Measurements from ENCODE around the gene MTERF1. TPM values are rescaled to one million over a fixed set of nuclear protein-coding genes. Genes with fewer than 3 reads are reported as not detected.

MTERF1 gene
- polyA plus RNA-seq, 1 donor (not counting 4 experiments of a cell fraction or from before 2014, with no cell fraction given) = 18.9 TPM

GRCh38 chr7:91915401-91916050 is 35.0 kb upstream of the MTERF1 start:
- Histone ChIP-seq H3K27ac (ENCODE audit: control insufficient read depth, insufficient read depth, low read length) (no peak overlapping the region), H3K4me3 (ENCODE audit: control insufficient read depth in 2 of 3, extremely low read depth in 1 of 3, insufficient read depth in 2 of 3, low read depth in 1 of 3, low read length in 3 of 3) (no peak overlapping the region), H3K9me1 (ENCODE audit: control insufficient read depth, extremely low read depth, insufficient read depth, low read length) (no peaks in the 10 kb centered on the region), H3K9me3 (ENCODE audit: control insufficient read depth, low read depth, low read length) (no peaks in the 10 kb centered on the region), H3K27me3 (ENCODE audit: control insufficient read depth, extremely low read depth, insufficient read depth, low read length) (no peaks in the 10 kb centered on the region), H4K20me1 (ENCODE audit: control insufficient read depth, extremely low read depth, insufficient read depth, low read length) (no peaks in the 10 kb centered on the region), H3K4me2 (ENCODE audit: control insufficient read depth, extremely low read depth, insufficient read depth, low read depth, low read length) (no peak overlapping the region), H3K36me3 (ENCODE audit: control insufficient read depth in 2 of 2, extremely low read depth in 1 of 2, insufficient read depth in 2 of 2, low read length in 2 of 2) (no peaks in the 10 kb centered on the region), H2AFZ (ENCODE audit: control insufficient read depth, low read length) (no peak overlapping the region), H3K79me2 (ENCODE audit: control insufficient read depth, insufficient read depth, low read length) (no peaks in the 10 kb centered on the region), H3K9ac (ENCODE audit: control insufficient read depth, extremely low read depth, insufficient read depth, low read length) (no peak overlapping the region), H3K4me1 (ENCODE audit: control insufficient read depth, extremely low read depth, insufficient read depth, low read length) (no peaks in the 10 kb centered on the region)
- FAIRE-seq (no peak), DNase-seq (ENCODE audit: low read depth, low spot score) (no peak)
- no peak for TF ChIP-seq CTCF (optimal IDR thresholded peaks at IDR 0.05 in 1 of 3, IDR thresholded peaks at IDR 0.05 in 1 of 3, conservative IDR thresholded peaks at IDR 0.05 in 1 of 3; ENCODE audit: extremely low read depth in 1 of 3, insufficient read depth in 2 of 3, low read length in 3 of 3)
- dilution Hi-C loops (cut with MboI; ENCODE audit: extremely low pct_ligation_motif_present, low sequenced_read_pairs) = no loop called here

GRCh38 chr7:91913612-91914011 is 33.1 kb upstream of the MTERF1 start:
- Histone ChIP-seq H3K9ac (ENCODE audit: control insufficient read depth, extremely low read depth, insufficient read depth, low read length) (no peak overlapping the region), H3K9me3 (ENCODE audit: control insufficient read depth, low read depth, low read length) (no peaks in the 10 kb centered on the region), H3K36me3 (ENCODE audit: control insufficient read depth in 2 of 2, extremely low read depth in 1 of 2, insufficient read depth in 2 of 2, low read length in 2 of 2) (no peaks in the 10 kb centered on the region), H3K79me2 (ENCODE audit: control insufficient read depth, insufficient read depth, low read length) (no peaks in the 10 kb centered on the region), H3K27ac (ENCODE audit: control insufficient read depth, insufficient read depth, low read length) (no peak overlapping the region), H3K4me3 (ENCODE audit: control insufficient read depth in 2 of 3, extremely low read depth in 1 of 3, insufficient read depth in 2 of 3, low read depth in 1 of 3, low read length in 3 of 3) (no peak overlapping the region), H3K27me3 (ENCODE audit: control insufficient read depth, extremely low read depth, insufficient read depth, low read length) (no peaks in the 10 kb centered on the region), H3K4me2 (ENCODE audit: control insufficient read depth, extremely low read depth, insufficient read depth, low read depth, low read length) (no peak overlapping the region), H2AFZ (ENCODE audit: control insufficient read depth, low read length) (no peak overlapping the region), H4K20me1 (ENCODE audit: control insufficient read depth, extremely low read depth, insufficient read depth, low read length) (no peaks in the 10 kb centered on the region), H3K9me1 (ENCODE audit: control insufficient read depth, extremely low read depth, insufficient read depth, low read length) (no peaks in the 10 kb centered on the region), H3K4me1 (ENCODE audit: control insufficient read depth, extremely low read depth, insufficient read depth, low read length) (no peaks in the 10 kb centered on the region)
- TF ChIP-seq CTCF (optimal IDR thresholded peaks at IDR 0.05 in 1 of 3, IDR thresholded peaks at IDR 0.05 in 1 of 3, conservative IDR thresholded peaks at IDR 0.05 in 1 of 3; ENCODE audit: extremely low read depth in 1 of 3, insufficient read depth in 2 of 3, low read length in 3 of 3) (no peak), EZH2 (IDR thresholded peaks at IDR 0.05; ENCODE audit: low read length) (no peak)
- no peak for DNase-seq (ENCODE audit: low read depth, low spot score)
- dilution Hi-C loops (cut with MboI; ENCODE audit: extremely low pct_ligation_motif_present, low sequenced_read_pairs) = no loop called here
- no peak for FAIRE-seq
